Ovary (tissue), 9 donors: ENCODE measurements around the gene CSK. TPM values are rescaled to one million over a fixed set of nuclear protein-coding genes. Genes with fewer than 3 reads are reported as not detected.

Source experiments
- DNase-seq, 5 donors: peaks; one replicate each; pipeline ENCODE4 v3.0.0-alpha.2; 2019 to 2020
- H3K27ac ChIP-seq, 2 donors: fragments of 200-600 bp; one replicate each; pipeline versions ENCODE4 v1.5.1 to v1.8.0; 2019 to 2022
- H3K27me3 ChIP-seq: fragments of 200-600 bp; one replicate; pipeline ENCODE4 v1.8.0; 2022
- H3K36me3 ChIP-seq: fragments of 200-600 bp; sonication (generic); one replicate; pipeline ENCODE4 v1.5.1; 2019
- H3K4me1 ChIP-seq: one replicate; pipeline ENCODE4 v1.8.1; 2013; ENCODE audit warnings: mild to moderate bottlenecking, moderate library complexity; ENCODE audit not compliant: insufficient read depth
- H3K4me3 ChIP-seq: fragments of 200-600 bp; sonication (generic); one replicate; pipeline ENCODE4 v1.5.1; 2017
- H3K9me3 ChIP-seq, 2 donors: fragments of 200-600 bp in 1 of 2; sonication (generic) in 1 of 2; one replicate each; pipeline versions ENCODE4 v1.5.1 to v1.8.1; 2013 to 2019; ENCODE audit warnings: mild to moderate bottlenecking in 1 of 2, moderate library complexity in 1 of 2
- CTCF ChIP-seq, 3 donors: fragments of 450-650 bp in 2 of 3; fragments of 200-600 bp in 1 of 3; IDR thresholded peaks; one replicate each; pipeline versions ENCODE4 v1.5.1 to v1.8.0; 2016 to 2022; ENCODE audit warnings: antibody characterized with exemption in 3 of 3, mild to moderate bottlenecking in 1 of 3
- EP300 ChIP-seq: sonication (generic); formaldehyde crosslinking; IDR thresholded peaks from one replicate; pipeline ENCODE4 v1.6.1; 2017; ENCODE audit warnings: antibody characterized with exemption
- POLR2A ChIP-seq: fragments of 450-650 bp; IDR thresholded peaks from one replicate; pipeline ENCODE4 v1.6.1; 2017; ENCODE audit warnings: antibody characterized with exemption, mild to moderate bottlenecking, moderate library complexity
- WGBS, 3 donors: extraction: QIAGEN DNeasy Blood & Tissue Kit in 1 of 3; methylation state at CpG; one replicate each; pipeline versions ENCODE4 v1.1.5 to v1.1.7; 2013 to 2017; 5-methylcytosine and 5-hydroxymethylcytosine counted together
- intact Hi-C, 4 donors: fragments of 100-400 bp; cut with DNase I; formaldehyde crosslinking; loops; one replicate each; pipeline versions ENCODE4 v1.11.0 to v1.15.1; 2022 to 2023
- polyA plus RNA-seq, 2 donors: library from polyadenylated mRNA; stranded (reverse); fragments of 200-250 nt in 1 of 2; fragments of 350-450 nt in 1 of 2; fragmentation: Illumina TruSeq in 1 of 2; extraction: RNeasy Lipid Tissue Mini Kit (QIAGEN cat#74804) in 1 of 2; gene quantifications; one replicate each; pipeline ENCODE4 v1.2.3, GENCODE V29; 2013 to 2014
- total RNA-seq, 7 donors: library from RNA; depleted of rRNA in 2 of 7; stranded (reverse); fragments of >200 nt in 2 of 7; fragmentation: NEBNext Ultra II Directional in 3 of 7; extraction: Animal tissue kit (Norgen Biotek cat#: 25700) in 3 of 7; gene quantifications; one replicate each; pipeline versions ENCODE4 v1.1.0 to v1.2.4, GENCODE V29; 2016 to 2023
- donor health status: DM: no; HTN: no; CAD: no; lungs with moderate emphysema.
- donor health status: DM: no; HTN: no; CAD: no.
- donor health status: Bipolar disorder and iron deficiency.
- donor health status: DM: yes; HTN: yes; CAD: no.
- donor health status: DM: no; HTN: no; CAD: no.
- donor health status: DM: yes; HTN: yes; CAD: no.

Gene CSK
- total and polyA plus RNA-seq, 9 donors, result 9.2 to 49.6 (median 41.1) TPM

- Histone ChIP-seq H3K4me3 (no peak overlapping the region), H3K36me3 (no peaks in the 10 kb centered on the region), H3K27ac (no peak overlapping the region), H3K4me1 (peaks cover 3% of the 10 kb centered on the region), H3K9me3 (no peaks in the 10 kb centered on the region), H3K27me3 (no peaks in the 10 kb centered on the region)
- DNase-seq, result no peak
- intact Hi-C loops, result no loop called here
- WGBS, 3 donors, result 12 to 14% (median 13%) methylated on average over 20 to 21 of the region's 21 CpGs
- TF ChIP-seq CTCF (IDR thresholded peaks at IDR 0.05) (no peak), POLR2A (no peak), EP300 (no peak)
Observed at GRCh38 chr15:74826921-74827320, 45.0 kb downstream of the CSK start.

GRCh38 chr15:74827614-74828013 is 45.7 kb downstream of the CSK start:
- H3K9me3 ChIP-seq, result no peaks in the 10 kb centered on the region
- 52 to 61% (median 57%) methylated on average over 5 of the region's 5 CpGs for WGBS, 3 donors
- intact Hi-C loops, result no loop called here
- no peak for TF ChIP-seq POLR2A
- no peak for TF ChIP-seq CTCF (IDR thresholded peaks at IDR 0.05)
- no peak for TF ChIP-seq EP300
- no peaks in the 10 kb centered on the region for H3K36me3 ChIP-seq
- H3K27me3 ChIP-seq, result no peaks in the 10 kb centered on the region
- no peak overlapping the region for H3K27ac ChIP-seq
- peaks cover 3% of the 10 kb centered on the region for H3K4me1 ChIP-seq
- no peak overlapping the region for H3K4me3 ChIP-seq
- DNase-seq, result no peak

- intact Hi-C loops, result no loop called here
- H3K27ac ChIP-seq, result no peak overlapping the region
- H3K9me3 ChIP-seq, result no peaks in the 10 kb centered on the region
- TF ChIP-seq EP300 (no peak), CTCF (IDR thresholded peaks at IDR 0.05) (no peak), POLR2A (no peak)
- H3K4me1 ChIP-seq, result peaks cover 3% of the 10 kb centered on the region
- H3K27me3 ChIP-seq, result no peaks in the 10 kb centered on the region
- 64 to 73% (median 70%) methylated on average over 6 of the region's 6 CpGs for WGBS, 3 donors
- no peaks in the 10 kb centered on the region for H3K36me3 ChIP-seq
- no peak for DNase-seq
- no peak overlapping the region for H3K4me3 ChIP-seq
Observed at GRCh38 chr15:74828835-74829234, 47.0 kb downstream of the CSK start.

GRCh38 chr15:74829486-74829885 is 47.6 kb downstream of the CSK start:
- intact Hi-C loops, result no loop called here
- Histone ChIP-seq H3K4me1 (peaks cover 3% of the 10 kb centered on the region), H3K4me3 (no peak overlapping the region), H3K27ac (no peak overlapping the region), H3K9me3 (no peaks in the 10 kb centered on the region), H3K36me3 (no peaks in the 10 kb centered on the region), H3K27me3 (no peaks in the 10 kb centered on the region)
- TF ChIP-seq EP300, result no peak
- TF ChIP-seq CTCF (IDR thresholded peaks at IDR 0.05), result no peak
- no peak for TF ChIP-seq POLR2A
- WGBS, 3 donors, result 42 to 63% (median 53%) methylated on average over 3 of the region's 3 CpGs
- DNase-seq, result no peak

GRCh38 chr15:74829991-74830390 is 48.1 kb downstream of the CSK start:
- no peaks in the 10 kb centered on the region for H3K9me3 ChIP-seq
- intact Hi-C loops, result no loop called here
- no peak overlapping the region for H3K27ac ChIP-seq
- WGBS, 3 donors, result 13 to 25% (median 14%) methylated on average over 6 of the region's 6 CpGs
- no peaks in the 10 kb centered on the region for H3K27me3 ChIP-seq
- H3K4me1 ChIP-seq, result peaks cover 3% of the 10 kb centered on the region
- no peaks in the 10 kb centered on the region for H3K36me3 ChIP-seq
- no peak for DNase-seq
- H3K4me3 ChIP-seq, result no peak overlapping the region
- no peak for TF ChIP-seq EP300
- no peak for TF ChIP-seq POLR2A
- TF ChIP-seq CTCF (IDR thresholded peaks at IDR 0.05), result no peak
